OCI-LY3 (cell line): ENCODE results near the gene CRTAP.

ENCODE experiments used
- H2AFZ ChIP-seq: fragments of 200-600, 300-600 bp; shearing (Covaris generic); 2 replicates; pipeline ENCODE4 v1.6.0; 2014; ENCODE audit warnings: antibody characterized with exemption, low read depth, low read length
- H3K27ac ChIP-seq: fragments of 200-600, 300-600 bp; sonication (generic); 2 replicates; pipeline ENCODE4 v1.5.1; 2014; ENCODE audit warnings: mild to moderate bottlenecking, low read length, moderate library complexity, mixed read lengths
- H3K27me3 ChIP-seq: fragments of 200-600, 300-600 bp; sonication (generic); 2 replicates; pipeline ENCODE4 v1.6.1; 2014; ENCODE audit warnings: low read depth, low read length, mixed read lengths
- H3K36me3 ChIP-seq: fragments of 200-600, 300-600 bp; sonication (generic); replicated peaks from 2 replicates; pipeline ENCODE3; 2014; ENCODE audit warnings: low read depth, low read length, mixed read lengths
- H3K4me1 ChIP-seq: fragments of 300-600, 200-600 bp; sonication (generic); 2 replicates; pipeline ENCODE4 v1.6.1; 2014; ENCODE audit warnings: low read length, mixed read lengths
- H3K4me2 ChIP-seq: fragments of 200-600, 300-600 bp; sonication (generic); 2 replicates; pipeline ENCODE4 v1.6.1; 2014; ENCODE audit warnings: low read length, mixed read lengths
- H3K4me3 ChIP-seq: fragments of 300-600, 200-600 bp; sonication (generic); 2 replicates; pipeline ENCODE4 v1.5.1; 2014; ENCODE audit warnings: antibody characterized with exemption, mild to moderate bottlenecking, low read length, moderate library complexity
- H3K79me2 ChIP-seq: fragments of 300-600, 200-600 bp; shearing (Covaris generic); 2 replicates; pipeline ENCODE4 v1.6.1; 2014; ENCODE audit warnings: mild to moderate bottlenecking, low read length, mixed read lengths
- H3K9ac ChIP-seq: fragments of 300-600, 200-600 bp; shearing (Covaris generic); 2 replicates; pipeline ENCODE4 v1.6.0; 2014; ENCODE audit warnings: mild to moderate bottlenecking, low read length, moderate library complexity
- H3K9me3 ChIP-seq: fragments of 200-600, 300-600 bp; shearing (Covaris generic); 2 replicates; pipeline ENCODE4 v1.6.1; 2014; ENCODE audit warnings: low read length, mixed read lengths; ENCODE audit not compliant: insufficient read depth
- H4K20me1 ChIP-seq: fragments of 200-600, 300-600 bp; sonication (generic); 2 replicates; pipeline ENCODE4 v1.6.1; 2016; ENCODE audit warnings: low read length, mixed read lengths; ENCODE audit not compliant: insufficient read depth
- EZH2phosphoT487 ChIP-seq: fragments of 200-600 bp; shearing (Covaris generic); IDR thresholded peaks from 2 replicates; pipeline ENCODE4 v1.6.1; 2018; ENCODE audit warnings: antibody characterized with exemption, mixed run types, low read depth
- TF ChIP-seq, protein P1 (sequence below): fragments of 200-600, 300-600 bp; sonication (generic); IDR thresholded peaks from 2 replicates; pipeline ENCODE4 v1.5.1; 2014; ENCODE audit warnings: antibody characterized with exemption, low read length, low read depth

Gene CRTAP

GRCh38 chr3:33114622-33115023, 809 bp downstream of the CRTAP start:
- Histone ChIP-seq H3K27me3 (no peaks in the 10 kb centered on the region), H3K4me3 (peak overlapping the region; percentile 88), H3K9me3 (no peaks in the 10 kb centered on the region), H2AFZ (peak overlapping the region; percentile 71; the same call in 1 of the 2 replicates), H3K4me2 (peak overlapping the region; percentile 86), H4K20me1 (no peaks in the 10 kb centered on the region), H3K9ac (peak overlapping the region; percentile 83; the same call in 1 of the 2 replicates), H3K79me2 (0 out of 2 replicates have a peak, but pooled peaks cover 3% of the 10 kb centered on the region), H3K27ac (no peak overlapping the region), H3K4me1 (peaks cover 36% of the 10 kb centered on the region), H3K36me3 (peaks cover 3% of the 10 kb centered on the region)
- TF ChIP-seq, protein P1, sequence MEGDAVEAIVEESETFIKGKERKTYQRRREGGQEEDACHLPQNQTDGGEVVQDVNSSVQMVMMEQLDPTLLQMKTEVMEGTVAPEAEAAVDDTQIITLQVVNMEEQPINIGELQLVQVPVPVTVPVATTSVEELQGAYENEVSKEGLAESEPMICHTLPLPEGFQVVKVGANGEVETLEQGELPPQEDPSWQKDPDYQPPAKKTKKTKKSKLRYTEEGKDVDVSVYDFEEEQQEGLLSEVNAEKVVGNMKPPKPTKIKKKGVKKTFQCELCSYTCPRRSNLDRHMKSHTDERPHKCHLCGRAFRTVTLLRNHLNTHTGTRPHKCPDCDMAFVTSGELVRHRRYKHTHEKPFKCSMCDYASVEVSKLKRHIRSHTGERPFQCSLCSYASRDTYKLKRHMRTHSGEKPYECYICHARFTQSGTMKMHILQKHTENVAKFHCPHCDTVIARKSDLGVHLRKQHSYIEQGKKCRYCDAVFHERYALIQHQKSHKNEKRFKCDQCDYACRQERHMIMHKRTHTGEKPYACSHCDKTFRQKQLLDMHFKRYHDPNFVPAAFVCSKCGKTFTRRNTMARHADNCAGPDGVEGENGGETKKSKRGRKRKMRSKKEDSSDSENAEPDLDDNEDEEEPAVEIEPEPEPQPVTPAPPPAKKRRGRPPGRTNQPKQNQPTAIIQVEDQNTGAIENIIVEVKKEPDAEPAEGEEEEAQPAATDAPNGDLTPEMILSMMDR = no peak
- TF ChIP-seq EZH2phosphoT487 = no peak

- 0 out of 2 replicates have a peak, but pooled peaks cover 3% of the 10 kb centered on the region for H3K79me2 ChIP-seq
- TF ChIP-seq, protein P1 = no peak
- TF ChIP-seq EZH2phosphoT487 = no peak
- H4K20me1 ChIP-seq = no peaks in the 10 kb centered on the region
- H3K4me2 ChIP-seq = peak overlapping the region; percentile 86
- H2AFZ ChIP-seq = no peak overlapping the region
- H3K9ac ChIP-seq = no peak overlapping the region
- H3K9me3 ChIP-seq = no peaks in the 10 kb centered on the region
- H3K4me1 ChIP-seq = peaks cover 36% of the 10 kb centered on the region
- H3K27ac ChIP-seq = no peak overlapping the region
- H3K27me3 ChIP-seq = no peaks in the 10 kb centered on the region
- H3K36me3 ChIP-seq = peaks cover 3% of the 10 kb centered on the region
- no peak overlapping the region; the same call in 1 of the 2 replicates for H3K4me3 ChIP-seq
Observed at GRCh38 chr3:33115024-33115768, 1.4 kb downstream of the CRTAP start.

DNA sequence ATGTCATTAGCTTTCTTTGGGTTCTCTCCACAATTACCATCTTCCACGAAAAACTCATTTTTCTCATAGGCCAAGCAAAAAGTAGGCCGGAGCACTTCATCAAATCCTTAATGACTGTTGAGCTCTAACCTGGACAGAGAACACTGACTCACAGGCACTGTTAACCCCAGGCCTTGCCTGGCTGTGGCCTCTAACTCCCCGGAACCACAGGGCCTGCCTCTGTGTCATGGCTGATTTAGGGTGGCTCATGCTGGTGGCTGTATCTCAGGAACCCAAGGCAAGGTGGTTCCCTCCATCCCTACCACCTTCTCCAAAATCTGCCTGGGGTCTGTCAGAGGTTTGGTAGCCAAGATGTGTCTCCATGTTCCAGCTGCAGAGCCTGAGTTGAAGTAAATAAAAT, 3.6 kb downstream of the CRTAP start:
- no peaks in the 10 kb centered on the region for H4K20me1 ChIP-seq
- H3K9ac ChIP-seq = no peak overlapping the region
- 0 out of 2 replicates have a peak, but pooled peaks cover 3% of the 10 kb centered on the region for H3K79me2 ChIP-seq
- H3K4me1 ChIP-seq = peaks cover 18% of the 10 kb centered on the region
- H3K27ac ChIP-seq = no peak overlapping the region
- no peak overlapping the region for H3K4me2 ChIP-seq
- H2AFZ ChIP-seq = no peak overlapping the region
- TF ChIP-seq, protein P1 = no peak
- TF ChIP-seq EZH2phosphoT487 = no peak
- no peak overlapping the region for H3K4me3 ChIP-seq
- no peaks in the 10 kb centered on the region for H3K27me3 ChIP-seq
- H3K36me3 ChIP-seq = peaks cover 3% of the 10 kb centered on the region
- H3K9me3 ChIP-seq = no peaks in the 10 kb centered on the region

- Histone ChIP-seq H3K9ac (no peak overlapping the region), H4K20me1 (no peaks in the 10 kb centered on the region), H3K36me3 (peaks cover 7% of the 10 kb centered on the region), H3K4me1 (peaks cover 4% of the 10 kb centered on the region; the same call in 1 of the 2 replicates), H3K79me2 (0 out of 2 replicates have a peak, but pooled peaks cover 3% of the 10 kb centered on the region), H3K27me3 (no peaks in the 10 kb centered on the region), H3K4me2 (no peak overlapping the region), H2AFZ (no peak overlapping the region), H3K4me3 (no peak overlapping the region), H3K27ac (no peak overlapping the region), H3K9me3 (no peaks in the 10 kb centered on the region)
- no peak for TF ChIP-seq EZH2phosphoT487
- TF ChIP-seq, protein P1 = no peak
Observed at GRCh38 chr3:33119891-33120290, 6.1 kb downstream of the CRTAP start.
